ACHN (cell line): ENCODE results near the gene HDLBP.
A peak's percentile ranks its signal among the peaks of the same experiment; 100 is the strongest.

Experiments
- DNase-seq: peaks from one replicate; pipeline ENCODE4 v3.0.0-alpha.2; 2015
- in situ Hi-C: cut with HindIII; loops from 2 replicates; pipeline ENCODE4 v1.10.0; 2017; ENCODE audit warnings: low sequenced_read_pairs, low pct_ligation_motif_present, low pct_unique_long_range_greater_than_20kb

Gene HDLBP, protein sequence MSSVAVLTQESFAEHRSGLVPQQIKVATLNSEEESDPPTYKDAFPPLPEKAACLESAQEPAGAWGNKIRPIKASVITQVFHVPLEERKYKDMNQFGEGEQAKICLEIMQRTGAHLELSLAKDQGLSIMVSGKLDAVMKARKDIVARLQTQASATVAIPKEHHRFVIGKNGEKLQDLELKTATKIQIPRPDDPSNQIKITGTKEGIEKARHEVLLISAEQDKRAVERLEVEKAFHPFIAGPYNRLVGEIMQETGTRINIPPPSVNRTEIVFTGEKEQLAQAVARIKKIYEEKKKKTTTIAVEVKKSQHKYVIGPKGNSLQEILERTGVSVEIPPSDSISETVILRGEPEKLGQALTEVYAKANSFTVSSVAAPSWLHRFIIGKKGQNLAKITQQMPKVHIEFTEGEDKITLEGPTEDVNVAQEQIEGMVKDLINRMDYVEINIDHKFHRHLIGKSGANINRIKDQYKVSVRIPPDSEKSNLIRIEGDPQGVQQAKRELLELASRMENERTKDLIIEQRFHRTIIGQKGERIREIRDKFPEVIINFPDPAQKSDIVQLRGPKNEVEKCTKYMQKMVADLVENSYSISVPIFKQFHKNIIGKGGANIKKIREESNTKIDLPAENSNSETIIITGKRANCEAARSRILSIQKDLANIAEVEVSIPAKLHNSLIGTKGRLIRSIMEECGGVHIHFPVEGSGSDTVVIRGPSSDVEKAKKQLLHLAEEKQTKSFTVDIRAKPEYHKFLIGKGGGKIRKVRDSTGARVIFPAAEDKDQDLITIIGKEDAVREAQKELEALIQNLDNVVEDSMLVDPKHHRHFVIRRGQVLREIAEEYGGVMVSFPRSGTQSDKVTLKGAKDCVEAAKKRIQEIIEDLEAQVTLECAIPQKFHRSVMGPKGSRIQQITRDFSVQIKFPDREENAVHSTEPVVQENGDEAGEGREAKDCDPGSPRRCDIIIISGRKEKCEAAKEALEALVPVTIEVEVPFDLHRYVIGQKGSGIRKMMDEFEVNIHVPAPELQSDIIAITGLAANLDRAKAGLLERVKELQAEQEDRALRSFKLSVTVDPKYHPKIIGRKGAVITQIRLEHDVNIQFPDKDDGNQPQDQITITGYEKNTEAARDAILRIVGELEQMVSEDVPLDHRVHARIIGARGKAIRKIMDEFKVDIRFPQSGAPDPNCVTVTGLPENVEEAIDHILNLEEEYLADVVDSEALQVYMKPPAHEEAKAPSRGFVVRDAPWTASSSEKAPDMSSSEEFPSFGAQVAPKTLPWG (N-terminal part only)

GRCh38 chr2:241315093-241315878 lies at the start of gene HDLBP:
HDLBP (minus strand) TSS chr2:241315672; CDS start chr2:241266869, 48,803 bp downstream.
- in situ Hi-C loops, result no loop called here

GRCh38 chr2:241364781-241365180 lies 49.3 kb upstream of the HDLBP start:
- in situ Hi-C loops, result no loop called here
- no peak for DNase-seq

More at GRCh38 chr2:241315093-241315878, at the start of gene HDLBP:
- peak; percentile 99 for DNase-seq

GRCh38 chr2:241363426-241363825 lies 48.0 kb upstream of the HDLBP start:
- in situ Hi-C loops, result no loop called here
- DNase-seq, result peak; percentile 68

GRCh38 chr2:241359481-241360045 lies 44.1 kb upstream of the HDLBP start:
- in situ Hi-C loops, result no loop called here

DNA sequence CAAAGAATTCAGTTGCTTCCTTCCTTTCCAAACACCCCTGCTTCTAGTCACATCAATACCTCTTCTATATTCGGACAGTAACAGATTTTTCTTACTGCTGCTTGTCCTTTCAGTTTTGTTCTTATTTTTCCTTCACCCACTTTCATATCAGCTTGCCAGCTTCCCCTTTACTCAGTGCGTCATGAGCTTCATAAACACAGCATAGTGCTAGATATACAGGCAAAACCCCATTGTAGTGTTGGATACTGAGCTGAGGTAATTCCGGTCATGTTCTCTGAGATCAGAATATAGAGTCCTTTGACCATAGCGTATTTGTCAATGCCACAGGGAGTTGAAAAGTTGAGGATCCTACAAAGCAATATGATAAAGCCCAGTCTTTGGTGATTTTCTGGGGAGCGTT lies 43.0 kb upstream of the HDLBP start:
- no peak for DNase-seq
- in situ Hi-C loops, result no loop called here

More at GRCh38 chr2:241359481-241360045, 44.1 kb upstream of the HDLBP start:
- DNase-seq, result no peak

DNA sequence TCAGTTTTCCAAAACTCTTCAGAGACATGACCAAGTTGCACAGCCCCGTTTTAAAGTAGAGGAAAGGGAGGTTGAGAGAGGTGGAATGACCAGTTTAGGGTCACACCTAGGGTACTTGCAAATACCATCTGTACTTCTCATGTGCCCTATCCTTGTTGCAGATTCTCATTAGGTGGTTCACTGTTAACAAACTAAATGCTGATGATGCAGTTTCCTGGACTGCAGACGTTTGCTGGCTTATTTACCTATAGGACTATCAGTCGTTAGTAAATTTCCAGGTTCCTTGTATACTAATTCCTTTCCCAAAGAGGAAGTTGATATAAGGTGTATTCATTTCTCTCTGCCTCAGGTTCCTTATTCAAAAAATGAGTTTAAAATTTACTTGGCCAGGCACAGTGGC lies 42.1 kb upstream of the HDLBP start:
- DNase-seq, result no peak
- in situ Hi-C loops, result no loop called here

DNA sequence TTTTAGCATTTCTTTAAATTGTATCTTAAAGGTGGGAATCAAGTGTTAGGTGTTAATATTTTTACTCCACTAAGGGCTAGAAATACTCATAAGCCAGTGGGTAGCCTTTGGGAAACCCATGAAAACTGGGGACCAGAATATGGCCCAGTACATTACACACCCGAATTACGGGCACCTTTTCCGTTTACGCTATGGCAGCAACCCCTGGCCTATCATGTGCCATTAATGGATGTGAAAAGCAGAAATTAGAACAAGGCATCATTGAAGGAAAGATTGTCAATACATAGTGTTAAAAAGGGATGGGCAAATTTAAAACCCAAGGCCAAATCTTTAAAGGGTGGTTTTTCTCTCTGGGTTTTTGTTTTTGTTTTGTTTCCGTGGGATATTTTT lies 41.4 kb upstream of the HDLBP start:
- DNase-seq, result peak; percentile 25
- in situ Hi-C loops, result no loop called here

DNA sequence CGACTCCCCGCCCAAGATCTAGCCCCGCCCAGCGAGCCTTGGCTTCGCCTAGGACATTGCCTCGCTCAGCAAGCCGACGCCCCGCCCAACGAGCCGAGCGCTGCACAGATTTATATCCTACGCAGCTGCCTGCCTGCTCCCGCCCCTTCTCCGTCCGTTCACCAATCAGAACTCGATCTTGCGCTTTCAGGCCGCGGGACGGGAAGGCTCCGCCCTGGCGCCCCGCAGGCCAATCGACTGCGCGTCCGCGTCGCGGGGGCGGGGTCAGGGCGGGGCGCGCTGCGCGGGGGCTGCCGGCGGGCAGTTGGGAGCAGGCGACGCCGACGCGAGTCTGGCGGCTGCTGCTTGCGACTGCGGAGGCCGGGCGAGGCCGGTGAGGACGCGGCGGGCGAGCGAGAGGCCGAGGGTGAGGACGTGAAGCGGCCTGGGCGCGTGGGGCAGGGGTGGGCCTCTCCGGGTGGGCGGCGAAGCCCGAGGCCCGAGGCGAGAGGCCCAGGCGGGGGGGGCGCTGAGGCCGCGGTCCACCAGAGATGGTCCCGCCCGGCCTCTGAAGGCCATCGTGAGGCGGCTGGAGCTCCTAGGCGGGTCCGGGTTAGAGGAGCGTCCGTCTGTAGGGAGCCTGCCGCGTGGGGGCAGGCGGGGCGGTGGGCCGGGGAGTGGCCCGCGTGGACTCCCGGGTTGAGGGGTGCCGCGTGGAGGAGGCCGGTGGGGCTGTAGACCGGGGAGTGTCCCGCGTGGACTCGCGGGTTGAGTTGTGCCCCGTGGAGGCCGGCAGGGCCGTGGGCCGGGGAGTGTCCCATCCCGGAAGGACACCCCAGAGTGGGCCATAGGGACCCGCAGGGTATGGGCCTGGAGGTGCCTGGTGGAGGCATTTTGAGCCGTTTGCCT lies 40.8 kb upstream of the HDLBP start, which contains the start of gene FARP2:
FARP2 (plus strand) TSS at position 303 of the 888 bp plus-strand sequence. CDS start 16,823 bp downstream, outside the sequence.
- in situ Hi-C loops, result no loop called here

DNA sequence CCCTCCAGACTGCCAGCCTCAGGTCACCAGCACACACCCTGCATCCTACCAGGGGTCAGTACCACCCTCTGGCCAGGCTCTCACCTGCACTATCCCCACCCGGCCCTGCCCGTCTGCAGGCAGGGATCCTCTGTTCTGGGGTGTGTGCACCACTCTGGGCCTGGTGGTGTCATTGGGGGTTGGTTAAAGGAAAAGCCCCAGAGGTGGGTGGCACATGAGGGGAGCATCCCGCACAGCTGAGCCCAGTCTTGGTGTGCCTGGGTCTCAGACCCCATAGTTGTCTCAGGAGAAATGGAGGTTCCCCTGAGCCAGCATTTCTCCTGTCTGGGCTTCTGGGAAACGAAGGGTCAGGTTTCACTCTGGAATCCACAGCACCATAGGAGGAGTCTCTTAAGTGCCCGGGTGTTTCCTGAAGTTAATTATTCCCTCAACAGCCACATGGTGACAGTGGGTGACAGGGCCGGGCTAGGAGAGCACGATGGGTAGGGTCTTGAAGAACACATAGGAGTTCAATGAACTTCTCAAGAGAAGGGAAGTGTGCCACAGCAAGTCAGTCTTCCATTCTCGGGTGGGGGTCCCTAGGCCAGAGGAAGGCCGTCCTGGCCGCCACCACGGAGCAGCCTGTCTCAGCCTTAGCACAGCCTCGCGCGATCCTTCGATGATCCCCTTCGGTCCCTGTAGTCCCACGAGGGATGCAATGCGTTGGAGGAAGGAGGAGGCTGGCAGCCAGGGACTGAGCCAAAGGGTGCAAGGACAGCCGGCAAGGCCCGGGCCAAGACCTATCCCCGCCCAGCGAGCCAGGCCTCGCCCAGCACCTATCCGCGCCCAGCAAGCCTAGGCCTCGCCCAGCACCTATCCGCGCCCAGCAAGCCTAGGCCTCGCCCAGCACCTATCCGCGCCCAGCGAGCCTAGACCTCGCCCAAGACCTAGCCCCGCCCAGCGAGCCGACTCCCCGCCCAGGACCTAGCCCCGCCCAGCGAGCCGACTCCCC lies 39.5 kb upstream of the HDLBP start:
- peak; percentile 87 for DNase-seq
- in situ Hi-C loops, result no loop called here

More for the DNA sequence above, 40.8 kb upstream of the HDLBP start, which contains the start of gene FARP2:
- DNase-seq, result peak; percentile 99

DNA sequence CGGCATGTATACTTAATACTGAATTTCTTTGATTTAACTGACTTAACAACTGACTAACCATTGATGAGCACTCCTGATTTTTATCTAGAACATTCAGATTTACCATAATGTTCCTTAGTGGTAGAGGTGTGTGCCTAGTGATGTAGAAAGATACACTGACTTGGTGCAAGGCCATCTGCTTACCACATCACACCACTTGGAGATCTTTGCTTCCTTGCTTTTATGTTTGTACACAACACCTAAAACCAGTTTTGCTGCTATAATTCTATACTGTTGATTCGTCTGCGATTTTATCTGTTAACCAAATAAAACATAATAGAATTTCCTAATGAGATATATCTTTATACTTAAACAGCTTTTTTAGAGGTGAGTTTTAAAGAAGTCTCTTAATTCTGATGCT lies 36.8 kb upstream of the HDLBP start:
- in situ Hi-C loops, result no loop called here
- DNase-seq, result no peak

- peak; percentile 80 for DNase-seq
- in situ Hi-C loops, result no loop called here
These were observed 36.2 kb upstream of the HDLBP start for GRCh38 chr2:241351640-241352031.

GRCh38 chr2:241350878-241351639 lies 35.6 kb upstream of the HDLBP start:
- in situ Hi-C loops, result no loop called here
- peak; percentile 52 for DNase-seq

DNA sequence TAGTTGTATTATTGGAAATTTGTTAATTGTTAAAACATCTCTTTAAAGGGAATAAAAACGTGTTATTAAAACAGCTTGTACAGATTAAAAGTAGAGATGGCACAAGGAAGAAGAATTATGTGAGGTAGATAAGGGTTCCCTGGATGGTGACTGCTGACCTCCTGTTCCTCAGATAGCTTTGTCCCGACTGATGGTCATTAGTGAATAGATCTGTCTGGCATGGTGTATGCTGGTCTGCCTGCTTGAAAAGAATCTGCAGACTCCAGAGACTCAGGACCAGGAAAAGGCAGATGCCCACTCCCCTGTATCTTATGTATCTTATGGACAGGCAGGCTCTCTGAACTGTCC lies 35.0 kb upstream of the HDLBP start:
- no peak for DNase-seq
- in situ Hi-C loops, result no loop called here

DNA sequence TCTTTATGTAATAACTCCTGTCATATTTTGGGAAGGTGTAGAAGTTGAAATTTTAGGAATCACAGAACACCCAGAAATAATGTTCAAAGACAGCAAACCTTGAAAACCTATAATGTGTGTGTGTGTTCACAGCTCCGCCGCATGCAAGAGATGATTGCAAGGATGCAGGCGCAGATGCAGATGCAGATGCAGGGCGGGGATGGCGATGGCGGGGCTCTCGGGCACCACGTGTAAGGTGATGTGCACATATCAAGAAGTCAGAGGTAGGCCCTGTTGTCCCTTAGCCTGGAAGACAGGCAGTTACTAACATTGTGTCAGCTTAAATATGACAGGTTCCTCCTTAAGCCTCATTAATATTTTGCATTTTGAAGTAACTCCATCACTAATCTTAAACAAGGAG lies 34.5 kb upstream of the HDLBP start:
- in situ Hi-C loops, result no loop called here
- DNase-seq, result no peak
